T-helper 1 cell treated with Interleukin-12 subunit alpha and Interleukin-12 subunit beta and Interleukin-4 antibody, amounts not matched to agents 30 ng/mL and 1 ng/mL, for 36 hours (primary cell): Measurements from ENCODE around the gene MYO1H. TPM values are rescaled to one million over a fixed set of nuclear protein-coding genes. Genes with fewer than 3 reads are reported as not detected.

Source experiments
- intact Hi-C: fragments of 100-400 bp; cut with micrococcal nuclease; formaldehyde crosslinking; loops from one replicate; pipeline ENCODE4 v1.15.1; 2024
- total RNA-seq: library from RNA; stranded (reverse); gene quantifications from 2 replicates; pipeline ENCODE4 v1.2.3, GENCODE V29; 2022

The MYO1H gene
- total RNA-seq, 1 donor from 2014 or later = not detected

- intact Hi-C loops = no loop called here
Measured at GRCh38 chr12:109489016-109489954, 141.6 kb downstream of the MYO1H start.

- intact Hi-C loops = no loop called here
Measured at GRCh38 chr12:109489955-109490565, 142.4 kb downstream of the MYO1H start.

GRCh38 chr12:109491671-109492070 lies 144.0 kb downstream of the MYO1H start:
- intact Hi-C loops = no loop called here

- intact Hi-C loops = no loop called here
Measured at GRCh38 chr12:109492371-109492770, 144.7 kb downstream of the MYO1H start.

- intact Hi-C loops = no loop called here
Measured at GRCh38 chr12:109493090-109493489, 145.4 kb downstream of the MYO1H start.

- intact Hi-C loops = no loop called here
Measured at GRCh38 chr12:109493938-109494337, 146.2 kb downstream of the MYO1H start.

GRCh38 chr12:109494348-109494881 lies 146.7 kb downstream of the MYO1H start:
- intact Hi-C loops = no loop called here

- intact Hi-C loops = no loop called here
Measured at GRCh38 chr12:109495012-109495411, 147.3 kb downstream of the MYO1H start.

- intact Hi-C loops = no loop called here
Measured at GRCh38 chr12:109496306-109496705, 148.6 kb downstream of the MYO1H start.

- intact Hi-C loops = no loop called here
Measured at GRCh38 chr12:109497675-109498074, 150.0 kb downstream of the MYO1H start.

Other genes starting within 250 kb of the MYO1H start
- gene ACACB, start 231.3 kb upstream of the MYO1H start, total RNA-seq = 7.5 and 9.0 TPM in 2 replicates
- not detected in 2 replicates for gene FOXN4, start 38.6 kb upstream of the MYO1H start, total RNA-seq
- 46.6 and 52.5 TPM in 2 replicates for gene KCTD10, start 129.4 kb downstream of the MYO1H start, total RNA-seq
- 33.2 and 34.1 TPM in 2 replicates for gene UBE3B, start 129.7 kb downstream of the MYO1H start, total RNA-seq
- gene MMAB, start 225.6 kb downstream of the MYO1H start, total RNA-seq = 23.3 and 24.1 TPM in 2 replicates
- 14.1 and 14.2 TPM in 2 replicates for gene MVK, start 225.9 kb downstream of the MYO1H start, total RNA-seq